BLaER1 (cell line): ENCODE data around the gene MBNL2.

ENCODE experiments used
- H3K27ac ChIP-seq: shearing (Covaris generic); formaldehyde crosslinking; 2 replicates; pipeline ENCODE4 v1.8.1; 2022
- H3K27me3 ChIP-seq: shearing (Covaris generic); formaldehyde crosslinking; 2 replicates; pipeline ENCODE4 v1.8.1; 2022
- H3K36me3 ChIP-seq: shearing (Covaris generic); formaldehyde crosslinking; 2 replicates; pipeline ENCODE4 v1.8.1; 2022
- H3K4me1 ChIP-seq: shearing (Covaris generic); formaldehyde crosslinking; 2 replicates; pipeline ENCODE4 v1.8.1; 2022
- H3K4me2 ChIP-seq: shearing (Covaris generic); formaldehyde crosslinking; 2 replicates; pipeline ENCODE4 v1.8.1; 2022
- H3K4me3 ChIP-seq: shearing (Covaris generic); formaldehyde crosslinking; 2 replicates; pipeline ENCODE4 v1.8.1; 2022
- H3K9ac ChIP-seq: shearing (Covaris generic); formaldehyde crosslinking; 2 replicates; pipeline ENCODE4 v1.8.1; 2022
- H3K9me3 ChIP-seq: shearing (Covaris generic); formaldehyde crosslinking; 2 replicates; pipeline ENCODE4 v1.8.1; 2022
- H4K20me1 ChIP-seq: shearing (Covaris generic); formaldehyde crosslinking; 2 replicates; pipeline ENCODE4 v1.8.1; 2022
- Cebpa-rat ChIP-seq: shearing (Covaris generic); IDR thresholded peaks from 2 replicates; pipeline ENCODE4 v1.8.1; 2022

Gene MBNL2

GRCh38 chr13:97276862-97277269, 54.7 kb downstream of the MBNL2 start:
- Histone ChIP-seq H3K9me3 (no peaks in the 10 kb centered on the region), H3K9ac (no peak overlapping the region), H3K27ac (no peak overlapping the region), H3K27me3 (no peaks in the 10 kb centered on the region), H3K4me2 (no peak overlapping the region), H4K20me1 (peaks cover 63% of the 10 kb centered on the region), H3K4me3 (no peak overlapping the region), H3K4me1 (peaks cover under 1% of the 10 kb centered on the region), H3K36me3 (peaks cover 32% of the 10 kb centered on the region)
- no peak for TF ChIP-seq Cebpa-rat

- Histone ChIP-seq H3K4me1 (peaks cover 10% of the 10 kb centered on the region), H3K4me3 (no peak overlapping the region), H4K20me1 (peaks cover 66% of the 10 kb centered on the region; the same call in 1 of the 2 replicates), H3K36me3 (peaks cover 32% of the 10 kb centered on the region), H3K27me3 (no peaks in the 10 kb centered on the region), H3K9me3 (no peaks in the 10 kb centered on the region), H3K9ac (no peak overlapping the region), H3K27ac (no peak overlapping the region), H3K4me2 (no peak overlapping the region)
- no peak for TF ChIP-seq Cebpa-rat
Observed at GRCh38 chr13:97278435-97279411, 56.6 kb downstream of the MBNL2 start.

- Histone ChIP-seq H3K9ac (no peak overlapping the region), H3K4me3 (no peak overlapping the region), H3K4me2 (no peak overlapping the region), H3K9me3 (no peaks in the 10 kb centered on the region), H3K4me1 (peaks cover 10% of the 10 kb centered on the region), H3K27me3 (no peaks in the 10 kb centered on the region), H3K36me3 (peaks cover 32% of the 10 kb centered on the region), H4K20me1 (peaks cover 67% of the 10 kb centered on the region), H3K27ac (no peak overlapping the region)
- TF ChIP-seq Cebpa-rat: no peak
Observed at GRCh38 chr13:97279913-97280312, 57.8 kb downstream of the MBNL2 start.

- Histone ChIP-seq H3K4me1 (peaks cover 10% of the 10 kb centered on the region), H3K27me3 (no peaks in the 10 kb centered on the region), H3K36me3 (peaks cover 27% of the 10 kb centered on the region), H3K9me3 (no peaks in the 10 kb centered on the region), H3K4me3 (no peak overlapping the region), H3K27ac (no peak overlapping the region), H4K20me1 (peaks cover 72% of the 10 kb centered on the region), H3K9ac (no peak overlapping the region), H3K4me2 (no peak overlapping the region)
- TF ChIP-seq Cebpa-rat: no peak
Observed at GRCh38 chr13:97280478-97280877, 58.3 kb downstream of the MBNL2 start.

GRCh38 chr13:97281028-97281427, 58.9 kb downstream of the MBNL2 start:
- H3K4me1 ChIP-seq: peaks cover 10% of the 10 kb centered on the region
- TF ChIP-seq Cebpa-rat: no peak
- no peak overlapping the region for H3K27ac ChIP-seq
- no peak overlapping the region for H3K4me3 ChIP-seq
- H3K9me3 ChIP-seq: no peaks in the 10 kb centered on the region
- peaks cover 21% of the 10 kb centered on the region for H3K36me3 ChIP-seq
- H4K20me1 ChIP-seq: peaks cover 78% of the 10 kb centered on the region
- H3K27me3 ChIP-seq: no peaks in the 10 kb centered on the region
- no peak overlapping the region for H3K4me2 ChIP-seq
- no peak overlapping the region for H3K9ac ChIP-seq

- Histone ChIP-seq H3K4me2 (0 out of 2 replicates have a peak overlapping the region, but pooled peaks have one; percentile 12), H3K27me3 (no peaks in the 10 kb centered on the region), H3K4me1 (peaks cover 10% of the 10 kb centered on the region), H3K9me3 (no peaks in the 10 kb centered on the region), H3K36me3 (0 out of 2 replicates have a peak, but pooled peaks cover 11% of the 10 kb centered on the region), H4K20me1 (peaks cover 89% of the 10 kb centered on the region), H3K4me3 (no peak overlapping the region), H3K9ac (no peak overlapping the region), H3K27ac (no peak overlapping the region)
- no peak for TF ChIP-seq Cebpa-rat
Observed at GRCh38 chr13:97282705-97283104, 60.6 kb downstream of the MBNL2 start.

GRCh38 chr13:97283888-97284287, 61.8 kb downstream of the MBNL2 start:
- H4K20me1 ChIP-seq: peaks cover 77% of the 10 kb centered on the region
- H3K9me3 ChIP-seq: no peaks in the 10 kb centered on the region
- H3K4me3 ChIP-seq: no peak overlapping the region
- H3K36me3 ChIP-seq: 0 out of 2 replicates have a peak, but pooled peaks cover 8% of the 10 kb centered on the region
- no peaks in the 10 kb centered on the region for H3K27me3 ChIP-seq
- peaks cover 10% of the 10 kb centered on the region for H3K4me1 ChIP-seq
- H3K4me2 ChIP-seq: no peak overlapping the region
- no peak overlapping the region for H3K27ac ChIP-seq
- no peak for TF ChIP-seq Cebpa-rat
- no peak overlapping the region for H3K9ac ChIP-seq

- 0 out of 2 replicates have a peak, but pooled peaks cover 8% of the 10 kb centered on the region for H3K36me3 ChIP-seq
- peaks cover 10% of the 10 kb centered on the region for H3K4me1 ChIP-seq
- H3K9me3 ChIP-seq: peaks cover 4% of the 10 kb centered on the region
- H3K27me3 ChIP-seq: no peaks in the 10 kb centered on the region
- H3K27ac ChIP-seq: no peak overlapping the region
- H3K9ac ChIP-seq: no peak overlapping the region
- TF ChIP-seq Cebpa-rat: no peak
- H4K20me1 ChIP-seq: peaks cover 71% of the 10 kb centered on the region
- no peak overlapping the region for H3K4me2 ChIP-seq
- no peak overlapping the region for H3K4me3 ChIP-seq
Observed at GRCh38 chr13:97284558-97284957, 62.4 kb downstream of the MBNL2 start.

- Histone ChIP-seq H3K36me3 (0 out of 2 replicates have a peak, but pooled peaks cover 8% of the 10 kb centered on the region), H3K9me3 (peaks cover 9% of the 10 kb centered on the region), H4K20me1 (peaks cover 62% of the 10 kb centered on the region), H3K9ac (no peak overlapping the region), H3K27ac (no peak overlapping the region), H3K4me3 (no peak overlapping the region), H3K4me1 (peaks cover 10% of the 10 kb centered on the region), H3K27me3 (no peaks in the 10 kb centered on the region), H3K4me2 (no peak overlapping the region)
- no peak for TF ChIP-seq Cebpa-rat
Observed at GRCh38 chr13:97285221-97285955, 63.3 kb downstream of the MBNL2 start.
